Common myeloid progenitor, CD34-positive (primary cell): ENCODE data around the gene PGBD1.

Source experiments
- CTCF ChIA-PET: fragments of 350-600 bp; sonication (Branson Sonifier 250); formaldehyde crosslinking; loops from one replicate; lab custom pipeline; 2021; ENCODE audit warnings: antibody characterized with exemption; lab: Charles Lee
- POLR2A ChIA-PET: fragments of 350-600 bp; sonication (Branson Sonifier 250); formaldehyde crosslinking; loops from one replicate; lab custom pipeline; 2021; ENCODE audit warnings: antibody characterized with exemption; lab: Charles Lee
- DNase-seq, 3 donors: peaks; one replicate each; pipeline versions ENCODE4 v3.0.0 to v3.0.0-alpha.2; 2013
- H3K27ac ChIP-seq, 2 experiments: 1 replicate in 1 of 2; 2 replicates in 1 of 2; pipeline ENCODE4 v1.7.0; 2013; ENCODE audit warnings: inconsistent platforms in 2 of 2, low read length in 2 of 2, mild to moderate bottlenecking in 2 of 2, low read depth in 1 of 2, moderate library complexity in 1 of 2; ENCODE audit not compliant: severe bottlenecking in 2 of 2, insufficient read depth in 1 of 2, poor library complexity in 1 of 2
- H3K27me3 ChIP-seq, 5 experiments: replicated peaks in 2 of 5; 1 replicate in 3 of 5; 2 replicates in 2 of 5; pipeline versions ENCODE4 v1.6.1 to v1.7.0; 2013; ENCODE audit warnings: low read length in 4 of 5, mild to moderate bottlenecking in 2 of 5, moderate library complexity in 2 of 5, inconsistent platforms in 1 of 5; ENCODE audit not compliant: insufficient read depth in 5 of 5, control insufficient read depth in 4 of 5
- H3K36me3 ChIP-seq, 4 experiments: 1 replicate in 2 of 4; 2 replicates in 2 of 4; pipeline versions ENCODE4 v1.6.1 to v1.7.0; 2013; ENCODE audit warnings: low read length in 3 of 4, control low read depth in 1 of 4, mild to moderate bottlenecking in 1 of 4; ENCODE audit not compliant: control insufficient read depth in 4 of 4, insufficient read depth in 4 of 4
- H3K4me1 ChIP-seq, 4 experiments: 1 replicate in 3 of 4; 2 replicates in 1 of 4; pipeline versions ENCODE4 v1.6.1 to v1.7.1; 2013; ENCODE audit warnings: low read length in 3 of 4, mild to moderate bottlenecking in 3 of 4, control low read depth in 1 of 4, inconsistent platforms in 1 of 4, moderate library complexity in 1 of 4; ENCODE audit not compliant: control insufficient read depth in 4 of 4, insufficient read depth in 4 of 4; ENCODE audit errors: control extremely low read depth in 1 of 4
- H3K4me3 ChIP-seq, 7 experiments: 1 replicate in 4 of 7; 2 replicates in 3 of 7; pipeline versions ENCODE4 v1.5.1 to v1.7.0; 2013; ENCODE audit warnings: mild to moderate bottlenecking in 7 of 7, low read length in 6 of 7, moderate library complexity in 6 of 7, inconsistent platforms in 2 of 7, low read depth in 2 of 7, control low read depth in 1 of 7; ENCODE audit not compliant: insufficient read depth in 4 of 7, control insufficient read depth in 1 of 7; ENCODE audit errors: extremely low read depth in 1 of 7
- H3K9me3 ChIP-seq, 5 experiments: 1 replicate in 4 of 5; 2 replicates in 1 of 5; pipeline versions ENCODE4 v1.6.1 to v1.7.1; 2013; ENCODE audit warnings: low read length in 4 of 5, mild to moderate bottlenecking in 2 of 5, inconsistent platforms in 1 of 5, low read depth in 1 of 5, moderate library complexity in 1 of 5; ENCODE audit not compliant: control insufficient read depth in 4 of 5, insufficient read depth in 2 of 5; ENCODE audit errors: control extremely low read depth in 1 of 5
- WGBS: methylation state at CpG from one replicate; pipeline ENCODE4 v1.1.5; 2013; ENCODE audit not compliant: insufficient coverage; 5-methylcytosine and 5-hydroxymethylcytosine counted together

The PGBD1 gene

DNA sequence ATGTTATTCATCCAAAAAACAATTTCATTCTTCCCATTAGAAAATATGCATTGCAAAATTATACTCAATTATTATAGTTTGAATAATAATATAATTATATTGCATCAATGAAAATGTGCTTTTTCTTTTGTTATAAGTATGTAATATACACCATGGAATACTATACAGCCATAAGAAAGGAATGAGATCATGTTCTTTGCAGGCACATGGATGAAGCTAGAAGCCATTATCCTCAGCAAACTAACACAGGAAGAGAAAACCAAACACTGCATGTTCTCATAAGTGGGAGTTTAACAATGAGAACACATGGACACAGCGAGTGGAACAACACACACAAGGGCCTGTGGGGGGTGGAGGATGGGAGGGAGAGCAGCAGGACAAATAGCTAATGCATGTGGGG, 24.3 kb upstream of the PGBD1 start:
- H3K4me3 ChIP-seq = no peak overlapping the region
- H3K9me3 ChIP-seq = peaks cover 0 to 10% (median 2%) of the 10 kb centered on the region in 5 experiments
- ChIA-PET POLR2A (no interaction called here), CTCF (no interaction called here)
- no peaks in the 10 kb centered on the region for H3K27me3 ChIP-seq
- no peaks in the 10 kb centered on the region for H3K36me3 ChIP-seq
- no peak overlapping the region for H3K27ac ChIP-seq
- peaks cover 0 to 18% (median 15%) of the 10 kb centered on the region in 4 experiments for H3K4me1 ChIP-seq
- DNase-seq = no peak
- WGBS = no CpG with 5 or more reads among the region's 1 CpG

DNA sequence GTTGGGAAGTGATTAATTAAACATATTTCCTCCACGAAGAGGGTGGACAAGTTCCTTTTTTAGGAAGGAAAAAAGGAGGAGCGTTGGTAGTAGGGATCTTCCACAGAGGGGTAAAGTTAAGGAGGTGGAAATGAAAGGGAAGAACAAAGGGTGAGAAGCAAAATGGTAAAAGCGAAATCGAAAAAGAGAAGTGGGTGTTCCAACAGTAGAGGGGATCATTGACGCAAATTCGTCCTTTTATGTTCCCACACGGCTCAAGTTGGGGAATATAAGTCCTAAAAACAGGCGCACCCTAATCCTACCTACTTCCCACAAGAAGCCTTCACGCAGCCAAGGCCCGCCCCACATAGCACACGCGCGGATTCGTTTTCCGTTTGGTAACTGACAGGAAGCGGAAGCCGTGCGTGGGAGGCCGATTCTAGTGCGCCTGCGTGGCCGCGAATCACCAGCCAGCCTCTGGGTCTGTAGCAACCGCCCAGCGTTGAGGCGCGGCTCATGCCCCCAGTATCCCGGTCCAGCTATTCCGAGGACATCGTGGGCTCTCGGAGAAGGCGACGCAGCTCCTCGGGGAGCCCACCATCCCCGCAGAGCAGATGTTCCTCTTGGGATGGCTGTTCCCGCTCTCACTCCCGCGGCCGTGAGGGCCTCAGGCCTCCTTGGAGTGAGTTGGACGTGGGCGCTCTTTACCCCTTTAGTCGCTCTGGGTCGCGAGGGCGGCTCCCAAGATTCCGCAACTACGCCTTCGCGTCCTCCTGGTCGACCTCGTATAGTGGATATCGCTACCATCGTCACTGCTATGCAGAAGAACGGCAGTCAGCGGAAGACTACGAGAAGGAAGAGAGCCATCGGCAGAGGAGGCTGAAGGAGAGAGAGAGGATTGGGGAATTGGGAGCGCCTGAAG, 22.2 kb upstream of the PGBD1 start, which contains the start of gene NKAPL:
Gene NKAPL, plus strand, starts transcription at position 421 of the 901 bp plus-strand sequence. Its CDS starts 75 bp downstream, at position 496.
- peak within 1 kb of the TSS in 5 of 7 experiments; percentile 33 to 66 (median 46) for H3K4me3 ChIP-seq
- no peaks in the 10 kb centered on the region for H3K36me3 ChIP-seq
- POLR2A ChIA-PET = no interaction called here
- H3K4me1 ChIP-seq = peaks cover 0 to 11% (median 5%) of the 10 kb centered on the region in 4 experiments
- CTCF ChIA-PET = no interaction called here
- H3K27ac ChIP-seq = no peak within 1 kb of the TSS
- WGBS = 50% methylated on average over 51 of the region's 58 CpGs
- peaks cover 0 to 10% (median 2%) of the 10 kb centered on the region in 5 experiments for H3K9me3 ChIP-seq
- no peaks in the 10 kb centered on the region for H3K27me3 ChIP-seq
- peak; percentile 65 to 86 (median 81) for DNase-seq

GRCh38 chr6:28263922-28264321, 17.4 kb upstream of the PGBD1 start:
- Histone ChIP-seq H3K36me3 (no peaks in the 10 kb centered on the region), H3K27me3 (no peaks in the 10 kb centered on the region), H3K4me1 (peaks cover 15 to 41% (median 20%) of the 10 kb centered on the region in 4 experiments), H3K9me3 (peaks cover 0 to 10% (median 0%) of the 10 kb centered on the region in 5 experiments), H3K27ac (no peak overlapping the region), H3K4me3 (no peak overlapping the region)
- ChIA-PET CTCF (interaction anchor here (1.2 kb wide), 1 partner anchor 12 kb away, joined by 4 read pairs; the partner anchor contains the start of gene ZKSCAN4), POLR2A (no interaction called here)
- DNase-seq = peak in 1 of 3 donors; percentile 16
- no CpG with 5 or more reads among the region's 2 CpGs for WGBS

DNA sequence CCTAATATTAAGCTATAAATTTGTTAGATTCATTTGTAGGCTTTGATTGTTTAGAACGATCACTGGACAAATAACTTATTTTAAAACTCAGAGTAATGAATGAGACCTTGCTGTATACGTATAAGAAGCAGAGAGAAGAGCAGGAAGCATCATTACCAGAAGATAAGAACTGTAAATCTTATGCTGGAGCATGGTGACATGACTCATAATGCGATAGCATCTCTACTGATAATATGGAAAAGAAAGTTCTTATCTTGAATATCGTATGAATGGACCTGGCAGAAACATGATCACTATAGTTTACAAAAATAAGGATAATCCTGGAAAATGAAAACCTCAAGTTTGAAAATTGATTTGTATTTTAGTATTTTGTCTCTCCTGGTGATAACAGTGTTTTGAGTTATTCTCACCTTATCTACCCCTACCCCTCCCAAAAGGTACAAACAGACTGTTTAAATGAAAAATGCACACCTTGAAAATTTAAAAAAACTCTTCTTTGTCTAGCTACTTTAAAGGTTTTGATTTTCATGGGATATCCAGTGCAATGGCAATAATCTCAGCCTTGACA, 16.5 kb upstream of the PGBD1 start:
- ChIA-PET POLR2A (interaction anchor here (0.9 kb wide), 1 partner anchor 13 kb away, joined by 5 read pairs; no protein-coding TSS in a partner anchor), CTCF (no interaction called here)
- H3K27ac ChIP-seq = no peak overlapping the region
- WGBS = no CpG with 5 or more reads among the region's 4 CpGs
- H3K4me3 ChIP-seq = no peak overlapping the region
- DNase-seq = peak in 2 of 3 donors; percentile 34 to 65
- H3K27me3 ChIP-seq = no peaks in the 10 kb centered on the region
- peaks cover 11 to 40% (median 19%) of the 10 kb centered on the region in 4 experiments for H3K4me1 ChIP-seq
- H3K36me3 ChIP-seq = no peaks in the 10 kb centered on the region
- peaks cover 0 to 2% (median 0%) of the 10 kb centered on the region in 5 experiments for H3K9me3 ChIP-seq

DNA sequence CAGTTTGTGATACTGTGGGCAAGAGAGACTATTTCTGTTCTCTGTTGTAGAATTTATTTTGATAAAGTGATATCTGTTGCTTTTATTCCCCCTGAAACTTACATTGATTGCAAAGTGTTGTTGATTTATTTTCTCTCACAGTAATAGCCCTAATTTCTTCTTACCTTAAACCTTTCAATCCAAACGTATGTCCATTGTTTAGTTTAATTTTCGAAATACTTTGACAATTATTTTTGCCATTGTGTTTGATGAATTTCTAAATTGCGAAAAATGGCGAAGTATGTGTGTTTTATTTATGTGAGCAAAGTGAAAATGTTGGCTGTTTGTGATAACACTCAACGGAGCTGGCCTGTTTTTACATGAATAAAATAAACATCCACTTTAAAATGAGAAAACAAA, 14.8 kb upstream of the PGBD1 start:
- Histone ChIP-seq H3K4me3 (peak overlapping the region; percentile 52 to 95 (median 90)), H3K27ac (peak overlapping the region; percentile 74 to 90), H3K27me3 (no peaks in the 10 kb centered on the region), H3K36me3 (peaks cover 0 to 8% (median 0%) of the 10 kb centered on the region in 4 experiments), H3K4me1 (peaks cover 11 to 40% (median 19%) of the 10 kb centered on the region in 4 experiments), H3K9me3 (no peaks in the 10 kb centered on the region)
- ChIA-PET CTCF (interaction anchor here (1.2 to 2.4 kb wide), 8 partner anchors 14 to 124 kb away, joined by 3 to 15 read pairs (median 6); partner anchors contain the start of genes PGBD1, ZKSCAN4 and ZKSCAN8), POLR2A (interaction anchor here (1.3 to 2.5 kb wide), 2 partner anchors 14 to 69 kb away, joined by 5 to 11 read pairs; partner anchors contain the start of genes ZKSCAN4 and ZSCAN31)
- no peak for DNase-seq
- WGBS = no CpG with 5 or more reads among the region's 5 CpGs

DNA sequence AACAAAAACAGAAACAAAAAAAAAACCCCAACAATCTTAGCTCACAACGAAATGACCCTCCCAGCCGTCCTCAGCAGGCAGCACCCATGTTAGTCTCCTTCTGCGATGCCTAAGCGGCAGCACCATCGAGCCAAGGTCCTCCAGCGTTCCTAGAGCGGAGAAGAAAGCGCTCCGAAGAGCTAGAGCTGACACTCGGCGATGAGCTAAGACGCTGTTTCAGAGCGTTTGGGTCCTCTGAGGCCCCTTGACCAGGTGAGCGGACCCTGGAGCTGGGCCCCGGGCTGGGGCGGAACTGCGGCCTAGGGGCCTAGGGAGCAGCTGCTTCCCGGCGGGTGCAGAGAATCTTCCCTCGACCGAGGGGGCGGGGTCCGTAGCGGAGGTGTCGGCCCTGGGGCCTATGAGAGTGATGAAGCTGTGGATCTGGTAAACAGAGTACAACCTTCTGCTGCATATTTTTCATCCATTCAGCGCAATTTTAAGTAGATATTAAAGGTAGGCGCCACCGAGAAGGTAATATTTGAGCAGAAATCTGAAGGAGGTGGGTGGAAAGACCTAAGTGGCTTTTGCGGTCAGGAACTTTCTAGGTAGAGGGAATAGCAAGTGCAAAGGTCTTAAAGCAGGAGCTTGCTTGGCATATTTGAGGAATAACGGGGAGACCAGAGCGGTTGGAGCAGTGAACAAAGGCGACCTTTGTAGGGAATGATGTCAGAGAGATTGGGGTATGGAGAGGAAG, 14.2 kb upstream of the PGBD1 start, which contains the start of gene ZSCAN26:
Gene ZSCAN26, plus strand, starts transcription at position 182 of the 733 bp plus-strand sequence. CDS start 4,777 bp downstream, outside the sequence.
- H3K9me3 ChIP-seq = no peaks in the 10 kb centered on the region
- H3K27me3 ChIP-seq = no peaks in the 10 kb centered on the region
- peak within 1 kb of the TSS; percentile 52 to 95 (median 90) for H3K4me3 ChIP-seq
- WGBS = 0% methylated on average over 27 of the region's 32 CpGs
- H3K4me1 ChIP-seq = peaks cover 11 to 40% (median 19%) of the 10 kb centered on the region in 4 experiments
- H3K36me3 ChIP-seq = peaks cover 3 to 14% (median 5%) of the 10 kb centered on the region in 4 experiments
- peak; percentile 93 to 97 (median 96) for DNase-seq
- POLR2A ChIA-PET = interaction anchor here (0.7 to 2.5 kb wide), 3 partner anchors 13 to 69 kb away, joined by 3 to 11 read pairs (median 5); partner anchors contain the start of genes ZKSCAN4 and ZSCAN31
- H3K27ac ChIP-seq = peak within 1 kb of the TSS; percentile 74 to 90
- CTCF ChIA-PET = interaction anchor here (0.6 to 2.4 kb wide), 10 partner anchors 14 to 125 kb away, joined by 3 to 15 read pairs (median 6); partner anchors contain the start of genes PGBD1, ZKSCAN4 and ZKSCAN8
